Endometrial microvascular endothelial cells (primary cell): Measurements from ENCODE around the gene RNF150. TPM values are rescaled to one million over a fixed set of nuclear protein-coding genes. Genes with fewer than 3 reads are reported as not detected.

Experiments used
- in situ Hi-C: cut with HindIII; loops from 2 replicates; pipeline ENCODE4 v1.10.0; 2017; ENCODE audit warnings: low sequenced_read_pairs, low pct_unique_long_range_greater_than_20kb; ENCODE audit errors: inconsistent ontology term
- total RNA-seq: library from RNA; depleted of rRNA; stranded (reverse); fragments of >200 nt; gene quantifications from one replicate; pipeline ENCODE4 v1.2.3, GENCODE V29; 2015; ENCODE audit errors: inconsistent ontology term

RNF150 gene
- total RNA-seq, 1 donor from 2014 or later = 0.09 TPM

DNA sequence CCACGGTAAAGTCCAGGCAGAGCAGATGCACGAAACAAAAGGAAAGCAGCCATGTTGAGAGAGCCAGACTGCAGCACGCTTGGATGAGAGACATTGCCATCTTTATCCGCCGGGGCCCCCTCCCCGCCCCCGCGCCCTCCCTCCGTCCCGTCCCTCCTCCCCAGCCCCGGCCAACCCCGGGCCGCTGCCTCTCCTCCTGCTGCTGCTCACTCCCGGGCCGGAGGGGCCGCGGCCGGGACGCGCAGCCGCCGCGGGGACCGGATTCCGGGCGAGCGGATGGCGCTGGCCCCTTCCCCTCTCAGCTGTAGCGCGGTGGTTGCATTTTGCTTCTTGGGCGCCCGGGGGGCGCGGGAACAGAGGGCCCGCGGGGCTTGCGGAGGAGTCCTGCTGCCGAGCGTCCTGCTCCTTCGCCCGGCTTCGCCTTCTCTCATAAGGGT is 542 bp downstream of the RNF150 start:
- in situ Hi-C loops = no loop called here

GRCh38 chr4:141132072-141132708 is 1.1 kb downstream of the RNF150 start:
- in situ Hi-C loops = no loop called here

DNA sequence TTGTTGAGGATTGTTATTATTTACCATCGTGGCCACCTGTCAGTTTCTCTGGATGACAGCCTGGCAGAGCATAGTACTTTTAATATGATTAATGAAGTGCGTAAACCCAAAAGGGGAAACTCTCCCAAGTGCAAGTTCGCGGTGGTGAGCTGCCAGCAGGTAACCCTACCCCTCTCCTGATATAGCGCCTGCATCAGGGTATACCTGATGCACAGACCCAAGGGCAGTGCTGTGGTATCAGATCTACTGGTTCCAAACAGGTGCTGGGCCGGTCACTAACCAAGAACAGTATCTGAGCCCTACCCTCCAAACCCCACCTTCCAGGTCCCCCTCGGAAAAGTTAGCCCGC is 1.6 kb downstream of the RNF150 start:
- in situ Hi-C loops = no loop called here

DNA sequence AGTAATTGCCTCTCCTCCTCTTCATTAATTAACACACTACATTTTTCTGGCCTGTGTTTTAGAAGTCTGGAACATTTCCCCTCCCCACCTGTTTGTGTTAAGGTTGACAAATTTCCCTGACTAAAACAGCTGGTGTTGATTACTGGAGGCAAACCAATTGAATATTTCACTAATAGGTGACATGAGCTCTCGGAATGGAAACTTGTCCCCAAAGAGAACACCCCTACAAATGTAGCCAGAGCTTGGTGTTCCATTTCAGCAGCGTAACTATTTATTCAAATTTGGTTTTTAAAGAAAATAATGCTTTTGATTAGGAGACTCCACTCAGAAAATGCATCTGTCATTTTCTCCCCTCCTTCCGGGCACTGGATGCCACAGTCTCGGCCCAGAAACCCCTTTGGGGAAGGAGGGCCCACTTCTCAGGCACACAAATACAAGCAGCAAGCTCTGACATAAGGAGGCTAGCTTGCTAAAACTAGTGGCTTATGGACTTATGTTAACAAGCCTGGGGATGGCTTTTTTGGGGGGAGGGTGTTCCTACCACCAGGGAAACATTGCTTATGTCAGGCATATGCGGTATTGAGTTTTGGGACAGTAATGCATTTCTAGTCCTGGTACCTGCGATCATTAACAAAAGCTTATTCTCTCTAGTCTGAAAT is 2.2 kb downstream of the RNF150 start:
- in situ Hi-C loops = no loop called here

DNA sequence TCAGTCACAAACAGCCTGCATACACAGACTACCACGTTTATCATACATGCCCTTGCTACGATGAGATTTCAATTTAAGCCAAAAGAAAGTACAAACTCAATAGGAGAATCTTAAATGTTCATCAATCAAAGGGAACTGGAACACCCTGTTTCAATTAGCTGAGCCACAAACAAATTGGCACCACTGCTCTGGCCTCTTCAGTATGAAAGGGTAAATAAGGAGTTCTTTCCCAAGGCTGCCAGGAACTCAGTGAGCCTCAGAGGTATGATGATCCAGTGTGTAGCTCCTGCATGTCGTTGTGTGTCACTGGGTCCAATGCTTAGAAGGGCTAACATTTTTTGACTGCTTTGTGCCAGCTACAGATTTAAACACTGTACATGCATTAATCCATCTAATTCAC is 5.4 kb downstream of the RNF150 start:
- in situ Hi-C loops = no loop called here

GRCh38 chr4:141126769-141127168 is 6.5 kb downstream of the RNF150 start:
- in situ Hi-C loops = no loop called here

- in situ Hi-C loops = no loop called here
Observed at GRCh38 chr4:141124224-141124623, 9.0 kb downstream of the RNF150 start.

DNA sequence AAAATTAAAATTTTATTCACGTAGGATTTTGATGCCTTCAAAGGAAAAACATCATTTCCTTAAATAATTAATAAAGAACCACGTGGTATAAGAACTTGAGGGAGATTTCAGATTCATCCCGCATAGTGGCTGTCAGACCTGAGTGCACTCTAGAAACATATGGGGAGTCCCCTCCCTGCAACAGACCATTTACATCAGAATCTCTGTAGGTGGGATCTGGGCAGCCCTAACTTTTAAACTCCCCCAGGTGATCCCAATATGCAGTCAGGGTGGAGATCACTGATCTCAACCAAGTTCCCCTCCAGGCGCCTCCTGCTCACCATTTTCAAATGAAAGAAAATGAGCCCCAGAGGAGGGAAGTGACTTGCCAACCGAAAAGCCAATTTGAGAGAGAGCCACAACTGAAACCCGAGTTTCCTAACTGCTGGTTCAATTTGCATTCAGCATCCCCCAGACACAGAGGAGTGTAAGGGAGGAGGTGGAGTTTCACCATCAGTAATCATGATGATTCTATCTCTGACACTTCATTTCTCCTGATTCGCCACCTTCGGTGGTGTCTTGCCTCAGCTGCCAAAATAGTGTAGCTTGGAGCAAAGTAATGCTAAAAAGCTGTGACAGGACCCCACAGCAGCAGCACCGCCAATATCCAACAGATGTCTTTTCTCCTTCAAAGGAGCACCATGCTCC is 11.4 kb downstream of the RNF150 start:
- in situ Hi-C loops = no loop called here

DNA sequence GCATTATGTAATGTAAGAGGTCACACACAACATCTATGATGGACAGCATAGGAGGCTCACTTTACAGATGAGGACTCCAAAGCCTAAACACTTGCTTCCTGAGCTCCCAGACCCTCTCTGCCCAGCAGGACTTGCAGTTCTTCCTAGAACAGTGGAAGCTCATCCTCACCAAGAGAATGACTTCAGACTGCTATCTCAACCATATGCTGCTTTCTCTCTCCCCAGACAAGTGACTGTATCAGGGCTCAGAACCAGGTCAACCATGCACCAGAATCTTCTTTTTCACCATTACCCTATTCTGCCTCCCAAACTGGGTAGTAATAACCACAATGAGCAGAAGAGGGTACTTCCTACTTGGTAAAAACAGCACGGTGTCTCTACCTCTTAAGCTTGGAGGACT is 12.2 kb downstream of the RNF150 start:
- in situ Hi-C loops = no loop called here

- in situ Hi-C loops = no loop called here
Observed at GRCh38 chr4:141120036-141120593, 13.2 kb downstream of the RNF150 start.

DNA sequence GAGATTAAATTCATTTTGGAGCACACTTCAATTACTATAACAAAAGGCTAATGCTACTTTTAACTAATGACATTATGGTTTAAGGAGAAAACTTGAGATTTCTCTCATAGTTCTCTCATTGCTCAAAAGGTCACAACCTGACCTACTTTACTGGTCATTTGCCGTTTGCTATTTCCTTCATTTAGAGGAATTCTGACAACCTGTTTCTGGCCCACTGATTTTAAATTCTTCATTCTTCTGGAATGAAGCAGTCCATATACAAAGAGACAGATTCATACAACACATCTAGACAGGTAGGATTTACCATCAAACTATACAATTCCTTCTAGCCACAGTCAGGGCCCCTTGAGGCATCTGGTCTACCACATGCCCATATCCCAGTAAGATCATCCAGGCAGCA is 14.2 kb downstream of the RNF150 start:
- in situ Hi-C loops = no loop called here

- in situ Hi-C loops = no loop called here
Observed at GRCh38 chr4:141118381-141118780, 14.9 kb downstream of the RNF150 start.

DNA sequence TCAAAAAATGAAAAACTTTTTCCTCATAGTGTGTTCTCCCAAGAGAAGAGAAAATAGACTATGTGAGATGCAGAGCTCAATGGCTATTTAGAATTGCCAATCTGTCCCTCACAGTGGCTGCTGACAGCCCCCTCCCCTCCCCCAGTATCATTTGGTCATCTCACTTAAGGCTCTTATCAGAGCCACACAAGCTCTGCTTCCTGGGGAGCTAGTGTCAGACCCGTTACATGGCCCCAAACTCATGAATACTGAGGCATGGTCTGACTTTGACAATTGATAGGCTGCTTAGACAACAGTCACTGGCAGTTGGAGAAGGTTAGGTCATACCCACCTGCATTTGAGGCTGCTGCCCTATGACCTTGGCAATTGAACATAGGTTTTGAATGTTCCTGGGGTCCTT is 15.3 kb downstream of the RNF150 start:
- in situ Hi-C loops = no loop called here

DNA sequence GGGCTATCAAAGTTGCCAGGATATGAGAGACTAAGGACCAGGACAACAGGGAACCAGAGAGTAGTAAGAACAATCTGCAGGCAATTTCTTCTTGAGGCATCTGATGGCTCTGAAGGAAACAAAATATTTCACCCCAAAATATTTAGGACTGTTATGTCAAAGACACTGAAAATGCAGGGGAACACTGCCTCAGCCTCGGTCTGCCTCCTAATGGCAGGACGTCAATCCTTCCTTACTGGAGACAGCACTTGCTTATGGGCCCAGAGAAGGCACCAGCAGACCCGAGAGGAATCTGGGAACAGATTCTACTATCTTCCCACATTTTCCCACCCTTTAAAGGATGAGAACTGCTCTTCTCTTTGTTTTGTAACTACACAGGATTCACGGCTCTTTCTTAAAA is 23.3 kb downstream of the RNF150 start:
- in situ Hi-C loops = no loop called here

DNA sequence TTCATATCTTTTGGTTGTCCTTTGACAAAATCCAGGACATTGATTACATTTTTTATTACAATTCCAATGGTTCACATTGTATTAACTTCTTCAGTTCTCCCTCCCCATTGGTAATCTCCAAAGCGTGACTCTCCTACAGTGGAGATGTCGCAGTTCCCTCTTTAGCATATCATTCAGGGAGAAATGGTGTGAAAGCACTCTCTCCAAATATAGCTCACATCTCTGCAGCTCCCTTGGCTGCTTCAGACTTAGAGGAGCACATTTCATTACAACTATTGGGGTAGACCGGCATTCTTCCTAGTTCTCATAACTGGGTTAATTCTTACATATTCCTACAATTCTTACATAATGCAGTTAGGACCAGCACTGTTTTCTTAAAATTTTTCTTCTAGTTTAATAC is 25.3 kb downstream of the RNF150 start:
- in situ Hi-C loops = no loop called here

DNA sequence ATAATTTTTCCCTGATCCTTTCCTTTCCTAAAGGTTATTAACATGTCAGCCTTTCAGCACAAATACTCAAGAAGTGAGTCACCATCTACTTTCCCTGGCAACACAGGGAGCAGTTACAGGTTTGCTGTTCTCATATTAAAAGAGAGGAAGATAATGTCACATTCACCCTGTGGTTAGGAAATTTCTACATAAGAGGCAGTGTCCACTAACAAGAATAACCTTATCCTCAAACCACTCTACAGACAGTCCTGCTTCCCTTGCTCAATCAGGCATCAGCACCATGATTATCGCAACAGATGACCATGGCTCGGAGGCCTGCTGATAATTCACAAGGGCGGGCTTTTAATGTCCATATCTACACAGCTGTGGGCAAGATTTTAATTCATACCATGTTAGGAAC is 30.9 kb downstream of the RNF150 start:
- in situ Hi-C loops = no loop called here

GRCh38 chr4:141101511-141101910 is 31.8 kb downstream of the RNF150 start:
- in situ Hi-C loops = no loop called here

DNA sequence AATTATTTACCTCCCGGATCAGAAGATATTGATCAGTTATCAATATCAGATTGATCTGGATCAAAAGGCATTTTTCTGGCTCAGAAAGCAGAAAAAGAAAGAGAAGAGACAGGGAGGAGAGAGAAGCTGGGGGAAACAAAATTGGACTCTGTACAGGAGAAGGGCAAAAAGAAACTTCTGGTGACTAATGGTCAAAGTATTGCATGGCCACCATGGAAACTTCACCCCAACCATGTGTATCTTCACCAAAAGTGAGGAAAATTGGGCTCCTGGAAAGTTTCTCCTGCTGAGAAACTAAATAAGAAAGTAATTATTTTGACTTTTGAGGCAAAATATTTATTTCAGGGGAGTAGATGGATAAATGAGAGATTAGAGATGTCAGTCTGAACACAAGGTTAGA is 33.9 kb downstream of the RNF150 start:
- in situ Hi-C loops = no loop called here

- in situ Hi-C loops = no loop called here
Observed at GRCh38 chr4:141098163-141098562, 35.1 kb downstream of the RNF150 start.

- in situ Hi-C loops = no loop called here
Observed at GRCh38 chr4:141090473-141090872, 42.8 kb downstream of the RNF150 start.
